Activated naive CD4-positive, alpha-beta T cell treated with anti-CD3 and anti-CD28 coated beads for 36 hours (primary cell): ENCODE results near the gene INPP5A. TPM values are rescaled to one million over a fixed set of nuclear protein-coding genes. Genes with fewer than 3 reads are reported as not detected.

Experiments used
- CTCF ChIA-PET: fragments of 350-600 bp; sonication (Branson Sonifier 250); formaldehyde crosslinking; loops from one replicate; lab custom pipeline; 2021; ENCODE audit warnings: antibody characterized with exemption; lab: Charles Lee
- DNase-seq: peaks from one replicate; pipeline ENCODE4 v3.0.0-alpha.2; 2020
- H3K27ac Mint-ChIP-seq: one replicate; pipeline ENCODE4 v1.8.0; 2021; ENCODE audit warnings: mild to moderate bottlenecking, mixed read lengths
- H3K27me3 Mint-ChIP-seq: one replicate; pipeline ENCODE4 v1.8.0; 2021; ENCODE audit warnings: low read depth, mixed read lengths
- H3K36me3 Mint-ChIP-seq: one replicate; pipeline ENCODE4 v1.8.0; 2021; ENCODE audit warnings: low read depth, mixed read lengths
- H3K4me1 Mint-ChIP-seq: one replicate; pipeline ENCODE4 v1.8.0; 2021; ENCODE audit warnings: low read depth, mixed read lengths
- H3K4me3 Mint-ChIP-seq: one replicate; pipeline ENCODE4 v1.8.0; 2021; ENCODE audit warnings: mild to moderate bottlenecking, moderate library complexity, mixed read lengths
- H3K9me3 Mint-ChIP-seq: one replicate; pipeline ENCODE4 v1.8.0; 2021; ENCODE audit warnings: mixed read lengths
- intact Hi-C: fragments of 100-400 bp; cut with micrococcal nuclease; formaldehyde crosslinking; loops from one replicate; pipeline ENCODE4 v1.15.1; 2023
- total RNA-seq, 2 experiments: library from RNA; stranded (reverse); gene quantifications; one replicate each; pipeline ENCODE4 v1.2.3, GENCODE V29; 2021

INPP5A gene
- total RNA-seq, 2 experiments from 2014 or later: 17.3 to 19.5 TPM

DNA sequence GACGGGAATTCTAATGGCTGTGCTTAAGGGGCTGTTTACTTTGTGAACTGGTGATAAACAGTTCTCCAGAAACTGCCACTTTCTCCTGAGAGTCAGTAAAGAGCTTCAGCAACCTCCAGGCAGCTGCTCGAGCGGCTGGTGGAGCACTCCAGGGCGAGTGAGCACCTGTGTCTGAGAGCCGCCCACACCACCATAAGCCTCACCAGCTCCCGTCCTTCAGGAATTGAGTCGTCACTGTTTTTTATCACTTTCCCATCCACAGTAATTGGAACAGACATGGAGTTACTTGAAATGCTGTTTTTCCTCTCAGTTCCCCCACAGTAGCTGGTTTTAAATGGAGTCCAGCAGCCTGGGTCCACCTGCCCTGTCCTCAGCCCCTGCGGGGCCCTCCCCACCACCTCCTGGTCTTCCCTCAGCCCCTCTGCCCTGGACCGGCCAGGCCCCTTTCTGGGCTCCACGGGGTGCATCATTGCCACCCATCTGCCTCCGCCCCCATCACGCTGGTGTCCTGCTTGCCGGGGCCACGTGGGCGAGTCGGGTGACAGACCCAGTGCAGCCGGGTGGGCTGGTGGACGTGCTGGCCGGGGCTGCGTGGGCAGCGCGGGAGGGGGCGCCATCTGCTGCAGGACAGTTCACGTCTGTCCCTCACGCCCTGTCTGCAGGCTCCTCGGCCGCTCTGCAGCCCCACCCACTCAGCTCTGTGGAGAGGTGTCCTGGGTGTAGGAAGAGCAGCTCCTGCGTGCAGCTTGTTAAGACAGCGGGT, 192.4 kb downstream of the INPP5A start:
- Mint-ChIP-seq H3K4me3 (no peak overlapping the region), H3K4me1 (no peaks in the 10 kb centered on the region), H3K27me3 (no peaks in the 10 kb centered on the region), H3K36me3 (peaks cover 11% of the 10 kb centered on the region), H3K27ac (no peak overlapping the region), H3K9me3 (no peaks in the 10 kb centered on the region)
- intact Hi-C loops: no loop called here
- CTCF ChIA-PET: no interaction called here
- DNase-seq: no peak

- intact Hi-C loops: no loop called here
- Mint-ChIP-seq H3K4me3 (no peak overlapping the region), H3K27me3 (no peaks in the 10 kb centered on the region), H3K36me3 (peaks cover 10% of the 10 kb centered on the region), H3K4me1 (no peaks in the 10 kb centered on the region), H3K9me3 (no peaks in the 10 kb centered on the region), H3K27ac (no peak overlapping the region)
- no peak for DNase-seq
- CTCF ChIA-PET: no interaction called here
Measured at GRCh38 chr10:132730573-132730953, 193.0 kb downstream of the INPP5A start.

DNA sequence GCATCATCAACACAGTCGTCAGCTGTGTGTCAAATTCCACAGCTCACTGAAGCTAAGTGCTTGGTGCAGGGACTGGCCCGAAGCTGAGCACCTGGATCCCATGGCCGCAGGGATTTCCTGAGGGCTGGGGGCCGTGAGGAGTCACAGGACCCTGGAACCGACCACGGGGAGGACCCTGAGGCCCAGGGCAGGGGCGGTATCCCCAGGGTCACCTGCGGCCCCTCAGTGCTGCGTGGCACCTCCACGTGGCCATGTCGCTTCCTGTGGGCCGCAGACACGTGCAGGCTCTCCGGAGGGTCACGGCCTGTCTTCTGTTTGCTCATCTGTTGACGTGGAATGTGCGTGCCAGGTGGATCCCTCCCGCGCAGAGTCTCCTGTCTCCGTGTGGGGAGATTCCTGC, 194.9 kb downstream of the INPP5A start:
- intact Hi-C loops: no loop called here
- DNase-seq: no peak
- H3K36me3 Mint-ChIP-seq: peaks cover 4% of the 10 kb centered on the region

GRCh38 chr10:132733926-132734325, 196.3 kb downstream of the INPP5A start:
- no peak overlapping the region for H3K27ac Mint-ChIP-seq
- DNase-seq: no peak
- CTCF ChIA-PET: no interaction called here
- intact Hi-C loops: no loop called here
- H3K4me3 Mint-ChIP-seq: no peak overlapping the region
- peaks cover 2% of the 10 kb centered on the region for H3K36me3 Mint-ChIP-seq
- H3K4me1 Mint-ChIP-seq: no peaks in the 10 kb centered on the region
- H3K27me3 Mint-ChIP-seq: no peaks in the 10 kb centered on the region
- no peaks in the 10 kb centered on the region for H3K9me3 Mint-ChIP-seq

More for the DNA sequence above, 194.9 kb downstream of the INPP5A start:
- H3K27me3 Mint-ChIP-seq: no peaks in the 10 kb centered on the region
- no peak overlapping the region for H3K4me3 Mint-ChIP-seq
- CTCF ChIA-PET: no interaction called here
- H3K9me3 Mint-ChIP-seq: no peaks in the 10 kb centered on the region
- H3K4me1 Mint-ChIP-seq: no peaks in the 10 kb centered on the region
- no peak overlapping the region for H3K27ac Mint-ChIP-seq

DNA sequence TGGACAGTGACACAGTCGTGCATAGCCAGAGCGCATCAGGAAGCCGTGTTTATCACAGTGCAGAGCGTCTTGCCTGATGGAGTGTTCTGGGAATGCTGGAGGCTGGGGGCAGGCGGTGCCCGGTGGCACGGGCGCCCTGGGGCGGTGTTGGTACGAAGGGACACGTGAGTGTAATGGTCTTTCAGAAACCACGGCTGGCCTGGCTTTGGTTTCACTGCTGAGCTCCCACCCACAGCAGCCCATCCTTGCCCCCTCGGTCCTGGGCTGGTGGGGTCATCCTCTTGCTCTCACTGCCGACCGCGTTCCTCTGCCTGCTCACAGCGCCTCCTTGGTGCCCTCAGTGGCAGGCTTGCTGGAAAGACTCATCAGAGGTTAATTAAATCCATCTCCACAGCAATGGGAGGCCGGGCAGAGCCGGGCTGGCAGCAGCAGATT, 197.8 kb downstream of the INPP5A start:
- no peak for DNase-seq
- no peaks in the 10 kb centered on the region for H3K27me3 Mint-ChIP-seq
- no peaks in the 10 kb centered on the region for H3K9me3 Mint-ChIP-seq
- H3K4me1 Mint-ChIP-seq: no peaks in the 10 kb centered on the region
- intact Hi-C loops: no loop called here
- H3K27ac Mint-ChIP-seq: no peak overlapping the region
- peaks cover 1% of the 10 kb centered on the region for H3K36me3 Mint-ChIP-seq
- no peak overlapping the region for H3K4me3 Mint-ChIP-seq
- CTCF ChIA-PET: no interaction called here

DNA sequence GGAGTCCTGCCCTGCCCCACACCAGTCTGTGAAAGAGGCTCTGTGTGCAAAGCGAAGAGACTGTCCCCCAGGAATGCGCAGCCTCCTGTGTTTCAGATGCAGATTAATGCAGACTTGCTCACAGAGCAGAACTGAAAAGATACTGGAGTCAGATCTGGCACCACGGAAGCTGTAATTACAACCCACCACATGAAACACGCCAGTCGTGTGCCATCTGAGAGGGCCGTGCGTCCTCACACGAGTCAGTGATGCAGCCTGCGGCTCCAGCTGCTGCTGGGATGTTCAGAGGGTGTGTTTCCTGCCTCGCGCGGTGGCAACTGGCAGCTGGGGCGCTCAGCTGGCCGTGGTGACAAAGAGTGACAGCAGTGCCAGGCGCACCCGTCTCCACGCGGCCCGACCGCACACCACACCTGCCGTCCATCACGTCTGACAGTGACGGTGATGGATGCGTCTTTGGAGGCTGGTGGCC, 198.4 kb downstream of the INPP5A start:
- CTCF ChIA-PET: no interaction called here
- Mint-ChIP-seq H3K9me3 (no peaks in the 10 kb centered on the region), H3K36me3 (peaks cover 1% of the 10 kb centered on the region), H3K4me3 (no peak overlapping the region), H3K27me3 (no peaks in the 10 kb centered on the region), H3K27ac (no peak overlapping the region), H3K4me1 (no peaks in the 10 kb centered on the region)
- intact Hi-C loops: no loop called here
- DNase-seq: no peak

- Mint-ChIP-seq H3K36me3 (no peaks in the 10 kb centered on the region), H3K9me3 (no peaks in the 10 kb centered on the region), H3K4me1 (no peaks in the 10 kb centered on the region), H3K4me3 (no peak overlapping the region), H3K27ac (no peak overlapping the region), H3K27me3 (no peaks in the 10 kb centered on the region)
- CTCF ChIA-PET: no interaction called here
- no peak for DNase-seq
- intact Hi-C loops: no loop called here
Measured at GRCh38 chr10:132737390-132738048, 199.9 kb downstream of the INPP5A start.

DNA sequence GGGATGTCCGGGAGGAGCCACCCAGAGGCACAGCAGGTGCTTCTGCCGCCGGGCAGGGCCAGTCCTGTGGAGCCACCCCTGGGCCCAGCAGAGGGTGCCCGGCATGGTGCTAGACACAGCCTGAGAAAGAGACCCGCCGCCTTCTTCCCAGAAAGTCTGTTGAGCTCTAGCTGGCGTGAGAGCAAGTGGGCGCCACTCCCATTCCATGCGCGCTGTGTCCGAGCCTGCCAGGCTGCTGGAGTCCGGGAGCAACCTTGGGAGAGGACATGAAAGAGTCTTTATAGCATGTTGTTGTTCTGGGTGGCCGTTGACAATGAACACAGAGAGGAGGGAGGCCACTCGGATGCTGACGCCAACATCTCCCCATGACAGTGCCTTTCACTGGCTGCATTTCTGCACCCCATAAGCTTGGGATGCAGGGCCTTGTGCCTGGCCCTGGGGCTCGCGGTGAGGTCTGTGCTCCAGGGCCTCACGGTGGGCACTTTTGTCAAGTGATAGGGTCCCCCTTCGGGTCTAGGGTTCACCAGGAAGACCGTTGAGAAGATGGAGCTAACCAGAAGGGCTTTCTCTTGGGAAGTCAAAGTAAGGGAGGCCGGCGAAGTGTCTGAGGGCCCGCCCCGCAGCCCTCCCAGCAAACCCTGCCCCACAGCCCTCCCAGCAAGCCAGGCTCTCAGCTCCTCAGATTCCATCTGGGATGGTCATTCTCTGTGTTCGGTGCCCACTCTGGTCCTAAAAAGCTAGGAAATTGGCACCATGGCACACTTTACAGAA, 201.1 kb downstream of the INPP5A start:
- intact Hi-C loops: no loop called here

DNA sequence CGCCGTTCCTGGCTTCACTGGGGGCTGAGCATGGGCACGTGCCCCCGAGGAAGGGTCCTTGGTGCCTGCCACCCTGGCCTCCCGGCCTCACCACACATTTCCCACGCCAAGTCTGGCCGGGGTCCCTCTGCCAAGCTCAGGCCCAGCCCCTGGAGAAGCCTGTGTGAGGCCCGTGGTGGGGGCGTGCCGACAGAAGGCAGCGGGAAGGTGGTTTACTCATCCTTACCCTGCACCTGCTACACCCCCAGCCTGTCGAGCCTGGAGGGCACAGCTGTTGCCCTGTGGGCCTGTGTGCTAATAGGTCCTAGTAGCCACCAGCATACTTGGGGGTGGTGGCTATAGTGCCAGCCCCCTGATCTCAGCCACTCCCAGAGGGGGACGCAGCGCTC, 201.6 kb downstream of the INPP5A start:
- DNase-seq: no peak
- no peak overlapping the region for H3K4me3 Mint-ChIP-seq
- no peaks in the 10 kb centered on the region for H3K9me3 Mint-ChIP-seq
- H3K27ac Mint-ChIP-seq: no peak overlapping the region
- no peaks in the 10 kb centered on the region for H3K27me3 Mint-ChIP-seq
- no peaks in the 10 kb centered on the region for H3K4me1 Mint-ChIP-seq
- H3K36me3 Mint-ChIP-seq: no peaks in the 10 kb centered on the region
- intact Hi-C loops: no loop called here
- CTCF ChIA-PET: no interaction called here

More for the DNA sequence above, 201.1 kb downstream of the INPP5A start:
- no peaks in the 10 kb centered on the region for H3K27me3 Mint-ChIP-seq
- no peak for DNase-seq
- no peak overlapping the region for H3K27ac Mint-ChIP-seq
- H3K4me1 Mint-ChIP-seq: no peaks in the 10 kb centered on the region
- no peaks in the 10 kb centered on the region for H3K36me3 Mint-ChIP-seq
- CTCF ChIA-PET: no interaction called here
- H3K9me3 Mint-ChIP-seq: no peaks in the 10 kb centered on the region
- no peak overlapping the region for H3K4me3 Mint-ChIP-seq

DNA sequence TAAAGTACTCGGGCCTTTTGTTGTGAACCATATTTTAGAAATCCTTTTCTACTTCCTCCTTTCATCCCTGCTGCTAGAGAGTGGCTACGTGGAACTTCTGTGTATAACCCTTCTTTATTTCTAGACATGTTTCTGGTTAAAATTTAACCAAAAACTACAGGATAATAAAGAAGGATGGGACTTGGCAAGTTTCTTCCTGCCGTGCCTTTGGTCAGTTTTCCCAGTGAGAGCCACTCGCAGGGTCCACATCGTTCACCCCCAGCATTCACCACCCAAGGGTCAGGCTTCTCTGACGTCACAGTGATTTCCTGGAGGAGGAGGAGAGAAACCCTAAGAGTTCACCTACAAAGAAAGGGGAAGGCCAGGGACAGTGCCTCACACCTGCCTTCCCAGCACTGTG, 203.0 kb downstream of the INPP5A start:
- no peaks in the 10 kb centered on the region for H3K27me3 Mint-ChIP-seq
- CTCF ChIA-PET: no interaction called here
- no peaks in the 10 kb centered on the region for H3K9me3 Mint-ChIP-seq
- no peaks in the 10 kb centered on the region for H3K4me1 Mint-ChIP-seq
- no peak overlapping the region for H3K4me3 Mint-ChIP-seq
- no peaks in the 10 kb centered on the region for H3K36me3 Mint-ChIP-seq
- no peak for DNase-seq
- no peak overlapping the region for H3K27ac Mint-ChIP-seq
- intact Hi-C loops: no loop called here

GRCh38 chr10:132742167-132742836, 204.7 kb downstream of the INPP5A start:
- no peak overlapping the region for H3K27ac Mint-ChIP-seq
- no peaks in the 10 kb centered on the region for H3K36me3 Mint-ChIP-seq
- no peak overlapping the region for H3K4me3 Mint-ChIP-seq
- DNase-seq: no peak
- no peaks in the 10 kb centered on the region for H3K27me3 Mint-ChIP-seq
- CTCF ChIA-PET: interaction anchor here (0.5 kb wide), 1 partner anchor 221 kb away, joined by 3 read pairs; no protein-coding TSS in a partner anchor
- no peaks in the 10 kb centered on the region for H3K9me3 Mint-ChIP-seq
- intact Hi-C loops: no loop called here
- H3K4me1 Mint-ChIP-seq: no peaks in the 10 kb centered on the region

DNA sequence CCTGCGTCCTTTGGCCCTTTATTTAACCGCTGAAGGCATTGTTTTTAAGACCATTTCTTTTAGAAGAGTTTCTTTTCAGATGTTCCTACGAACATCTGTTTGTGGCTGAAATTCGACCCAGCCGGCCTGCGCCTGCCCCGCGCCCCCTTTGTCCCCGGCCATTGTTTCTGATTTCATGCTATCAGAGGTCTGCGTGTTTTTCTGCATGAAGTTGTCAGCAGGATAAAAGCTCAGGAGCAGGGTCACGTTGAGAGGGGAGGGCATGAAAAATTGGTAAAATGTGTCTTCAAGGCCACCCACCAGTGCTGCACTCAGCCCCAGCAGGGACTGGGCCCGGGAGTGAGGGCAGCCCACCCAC, 205.2 kb downstream of the INPP5A start:
- Mint-ChIP-seq H3K27ac (no peak overlapping the region), H3K4me1 (no peaks in the 10 kb centered on the region), H3K27me3 (no peaks in the 10 kb centered on the region), H3K4me3 (no peak overlapping the region), H3K36me3 (no peaks in the 10 kb centered on the region), H3K9me3 (no peaks in the 10 kb centered on the region)
- intact Hi-C loops: no loop called here
- CTCF ChIA-PET: no interaction called here
- DNase-seq: no peak
